Kidney (tissue), 11 donors: ENCODE measurements around the gene GH1. TPM values are rescaled to one million over a fixed set of nuclear protein-coding genes. Genes with fewer than 3 reads are reported as not detected.
"Not testable (repeated sequence)": the region's sequence is repeated elsewhere in the genome, so short reads cannot be mapped to it uniquely, and the experiment has no call there.

ENCODE experiments used
- DNase-seq, 5 donors: peaks; one replicate each; pipeline ENCODE4 v3.0.0-alpha.2; 2013 to 2020
- FAIRE-seq: peaks from 2 replicates; lab custom pipeline; 2012; peaks lifted over from hg19 to GRCh38; lab: Jason Lieb, UNC
- H3K27ac ChIP-seq, 2 donors: one replicate each; pipeline ENCODE4 v1.7.0; 2013; ENCODE audit warnings: low read depth in 2 of 2, low read length in 2 of 2, inconsistent platforms in 1 of 2
- H3K27me3 ChIP-seq: one replicate; pipeline ENCODE4 v1.7.1; 2013; ENCODE audit warnings: low read length, inconsistent platforms; ENCODE audit not compliant: control insufficient read depth, insufficient read depth
- H3K36me3 ChIP-seq, 3 donors: one replicate each; pipeline versions ENCODE4 v1.7.0 to v1.7.1; 2013; ENCODE audit warnings: low read length in 3 of 3, control low read depth in 1 of 3, inconsistent platforms in 1 of 3; ENCODE audit not compliant: insufficient read depth in 3 of 3, control insufficient read depth in 2 of 3
- H3K4me1 ChIP-seq, 3 donors: one replicate each; pipeline versions ENCODE4 v1.7.0 to v1.7.1; 2013; ENCODE audit warnings: low read length in 3 of 3, inconsistent platforms in 1 of 3, low read depth in 1 of 3; ENCODE audit not compliant: control insufficient read depth in 2 of 3, insufficient read depth in 2 of 3
- H3K4me3 ChIP-seq, 3 donors: one replicate each; pipeline versions ENCODE4 v1.7.0 to v1.8.1; 2013; ENCODE audit warnings: low read length in 3 of 3, control low read depth in 1 of 3, inconsistent platforms in 1 of 3
- H3K9ac ChIP-seq, 3 donors: one replicate each; pipeline versions ENCODE4 v1.7.0 to v1.7.1; 2013; ENCODE audit warnings: low read length in 3 of 3, control low read depth in 1 of 3, inconsistent platforms in 1 of 3
- H3K9me3 ChIP-seq, 3 donors: one replicate each; pipeline versions ENCODE4 v1.7.0 to v1.7.1; 2013; ENCODE audit warnings: low read length in 3 of 3, control low read depth in 1 of 3, inconsistent platforms in 1 of 3; ENCODE audit not compliant: control insufficient read depth in 2 of 3, insufficient read depth in 1 of 3
- intact Hi-C: fragments of 100-400 bp; cut with DNase I; formaldehyde crosslinking; loops from one replicate; pipeline ENCODE4 v1.11.1; 2022
- polyA plus RNA-seq: library from polyadenylated mRNA; stranded (reverse); fragments of 350-450 nt; fragmentation: Illumina TruSeq; extraction: RNeasy Lipid Tissue Mini Kit (QIAGEN cat#74804); gene quantifications from one replicate; pipeline ENCODE4 v1.2.3, GENCODE V29; 2014; ENCODE audit warnings: low read depth, low replicate concordance; ENCODE audit not compliant: insufficient read depth
- total RNA-seq: library from RNA; stranded (reverse); fragmentation: NEBNext Ultra II Directional; extraction: Animal tissue kit (Norgen Biotek cat#: 25700); gene quantifications from one replicate; pipeline ENCODE4 v1.2.1, GENCODE V29; 2021
- donor health status: control.
- donor health status: control.
- donor health status: DM: yes; HTN: yes; CAD: no.
- donor health status: Normal renal cell carcinoma (clear cell type).

GH1 gene
- total and polyA plus RNA-seq, 2 donors from 2014 or later: not detected

GRCh38 chr17:63901971-63902370, 16.7 kb downstream of the GH1 start:
- intact Hi-C loops, H3K9ac ChIP-seq, H3K4me3 ChIP-seq, H3K27ac ChIP-seq, H3K36me3 ChIP-seq, H3K27me3 ChIP-seq, H3K9me3 ChIP-seq, FAIRE-seq, H3K4me1 ChIP-seq: not testable (repeated sequence)
- DNase-seq: peak in 2 of 5 donors; percentile 21 to 31

GRCh38 chr17:63898899-63899798, 19.5 kb downstream of the GH1 start:
- H3K9ac ChIP-seq, H3K4me3 ChIP-seq, H3K27ac ChIP-seq, H3K36me3 ChIP-seq, H3K27me3 ChIP-seq, H3K9me3 ChIP-seq, FAIRE-seq, DNase-seq, intact Hi-C loops, H3K4me1 ChIP-seq: not testable (repeated sequence)

- DNase-seq, H3K9ac ChIP-seq, H3K4me1 ChIP-seq, H3K9me3 ChIP-seq, intact Hi-C loops, H3K27ac ChIP-seq, FAIRE-seq, H3K36me3 ChIP-seq, H3K4me3 ChIP-seq, H3K27me3 ChIP-seq: not testable (repeated sequence)
Observed at GRCh38 chr17:63896524-63897354, 21.9 kb downstream of the GH1 start, which contains the start of gene CSH1. CSH1 (minus strand) TSS chr17:63896574; CDS start chr17:63896511, 63 bp downstream.

- not testable (repeated sequence) for H3K27me3 ChIP-seq, FAIRE-seq, H3K9me3 ChIP-seq
Observed at GRCh38 chr17:63894821-63895220, 23.8 kb downstream of the GH1 start.

GRCh38 chr17:63894021-63894420, 24.6 kb downstream of the GH1 start:
- H3K9me3 ChIP-seq, FAIRE-seq, H3K4me1 ChIP-seq, H3K9ac ChIP-seq, H3K27me3 ChIP-seq, intact Hi-C loops, H3K4me3 ChIP-seq, H3K27ac ChIP-seq, DNase-seq, H3K36me3 ChIP-seq: not testable (repeated sequence)

More at GRCh38 chr17:63894821-63895220, 23.8 kb downstream of the GH1 start:
- intact Hi-C loops, H3K9ac ChIP-seq, H3K4me1 ChIP-seq, DNase-seq, H3K4me3 ChIP-seq, H3K36me3 ChIP-seq, H3K27ac ChIP-seq: not testable (repeated sequence)

GRCh38 chr17:63892316-63893037, 26.2 kb downstream of the GH1 start:
- H3K27me3 ChIP-seq, H3K4me1 ChIP-seq, intact Hi-C loops, DNase-seq, H3K36me3 ChIP-seq, H3K27ac ChIP-seq, FAIRE-seq, H3K9ac ChIP-seq, H3K9me3 ChIP-seq, H3K4me3 ChIP-seq: not testable (repeated sequence)
